SK-N-SH (cell line): Measurements from ENCODE around the gene C22orf42. TPM values are rescaled to one million over a fixed set of nuclear protein-coding genes. Genes with fewer than 3 reads are reported as not detected.
A peak's percentile ranks its signal among the peaks of the same experiment; 100 is the strongest.

Experiments used
- CTCF ChIA-PET: fragments of 300-600, 350-600 bp; formaldehyde crosslinking; extraction: SDS; loops from one replicate; lab custom pipeline; 2021; lab: Yijun Ruan, JAX
- POLR2A ChIA-PET: fragments of 350-600 bp; sonication (Branson Sonifier 250); formaldehyde crosslinking; extraction: SDS; loops from one replicate; lab custom pipeline; 2020; ENCODE audit warnings: antibody characterized with exemption, inconsistent platforms; lab: Yijun Ruan, JAX
- DNase-seq: peaks from one replicate; pipeline ENCODE4 v3.0.0; 2012
- H2AFZ ChIP-seq: fragments of 200-600 bp; sonication (generic); 2 replicates; pipeline ENCODE4 v1.8.1; 2016; ENCODE audit warnings: antibody characterized with exemption, mild to moderate bottlenecking, low read depth
- H3F3A ChIP-seq: fragments of 200-600 bp; sonication (generic); replicated peaks from 2 replicates; pipeline ENCODE3; 2016; ENCODE audit warnings: antibody characterized with exemption, mild to moderate bottlenecking; ENCODE audit not compliant: insufficient read depth
- H3K27ac ChIP-seq, 2 experiments: fragments of 200-500 bp in 1 of 2; fragments of 200-600 bp in 1 of 2; sonication (Bioruptor generic) in 1 of 2; sonication (generic), shearing (Covaris generic) in 1 of 2; 2 replicates each; pipeline versions ENCODE4 v1.5.1 to v1.6.1; 2014 to 2016; ENCODE audit warnings: low read depth in 2 of 2, inconsistent platforms in 1 of 2, low read length in 1 of 2, mild to moderate bottlenecking in 1 of 2, mixed read lengths in 1 of 2
- H3K27me3 ChIP-seq: fragments of 200-600 bp; sonication (generic), shearing (Covaris generic); 2 replicates; pipeline ENCODE4 v1.6.1; 2016; ENCODE audit warnings: mixed run types; ENCODE audit not compliant: insufficient read depth
- H3K36me3 ChIP-seq, 2 experiments: fragments of 200-500 bp in 1 of 2; fragments of 200-600 bp in 1 of 2; sonication (Bioruptor generic) in 1 of 2; sonication (generic) in 1 of 2; replicated peaks in 1 of 2; 2 replicates each; pipeline versions ENCODE3 to v1.5.1; 2014 to 2016; ENCODE audit warnings: low read length in 1 of 2, mild to moderate bottlenecking in 1 of 2; ENCODE audit not compliant: insufficient read depth in 2 of 2, control insufficient read depth in 1 of 2
- H3K4me1 ChIP-seq, 2 experiments: fragments of 200-500 bp in 1 of 2; fragments of 200-600 bp in 1 of 2; sonication (Bioruptor generic) in 1 of 2; sonication (generic), shearing (Covaris generic) in 1 of 2; 2 replicates each; pipeline versions ENCODE4 v1.5.1 to v1.6.1; 2014 to 2016; ENCODE audit warnings: low read depth in 1 of 2, low read length in 1 of 2, mixed run types in 1 of 2; ENCODE audit not compliant: insufficient read depth in 2 of 2, control insufficient read depth in 1 of 2
- H3K4me2 ChIP-seq: fragments of 200-600 bp; sonication (generic), shearing (Covaris generic); 2 replicates; pipeline ENCODE4 v1.6.1; 2017; ENCODE audit warnings: mixed run types
- H3K4me3 ChIP-seq, 2 experiments: fragments of 200-500 bp in 1 of 2; fragments of 200-600 bp in 1 of 2; sonication (Bioruptor generic) in 1 of 2; sonication (generic), shearing (Covaris generic) in 1 of 2; 2 replicates each; pipeline versions ENCODE4 v1.5.1 to v1.8.1; 2014 to 2016; ENCODE audit warnings: low read depth in 2 of 2, inconsistent platforms in 1 of 2, low read length in 1 of 2, mild to moderate bottlenecking in 1 of 2, mixed read lengths in 1 of 2, moderate library complexity in 1 of 2
- H3K79me2 ChIP-seq: fragments of 200-600 bp; sonication (generic); 2 replicates; pipeline ENCODE4 v1.8.1; 2017; ENCODE audit warnings: mild to moderate bottlenecking; ENCODE audit not compliant: insufficient read depth
- H3K9ac ChIP-seq: fragments of 200-600 bp; sonication (generic); 2 replicates; pipeline ENCODE4 v1.6.1; 2017; ENCODE audit warnings: mixed run types
- H3K9me2 ChIP-seq: fragments of 200-600 bp; sonication (generic); 2 replicates; pipeline ENCODE4 v1.6.1; 2017; ENCODE audit warnings: mixed run types
- H3K9me3 ChIP-seq: fragments of 200-600 bp; sonication (generic); 2 replicates; pipeline ENCODE4 v1.6.1; 2017; ENCODE audit warnings: mixed run types, mild to moderate bottlenecking, moderate library complexity
- H4K20me1 ChIP-seq: fragments of 200-600 bp; sonication (generic); 2 replicates; pipeline ENCODE4 v1.6.1; 2017; ENCODE audit warnings: mild to moderate bottlenecking, mixed run types; ENCODE audit not compliant: insufficient read depth
- CTCF ChIP-seq: fragments of 200-600 bp; sonication (generic); IDR thresholded peaks from 2 replicates; pipeline ENCODE4 v1.6.1; 2017; ENCODE audit warnings: antibody characterized with exemption, mild to moderate bottlenecking, moderate library complexity
- ELF1 ChIP-seq: IDR thresholded peaks from 2 replicates; pipeline ENCODE4 v1.4.0; 2012
- EP300 ChIP-seq, 2 experiments: IDR thresholded peaks; 2 replicates each; pipeline versions ENCODE4 v1.4.0 to v1.6.1; 2012; ENCODE audit warnings: borderline replicate concordance in 1 of 2, low read depth in 1 of 2, low read length in 1 of 2
- EZH2phosphoT487 ChIP-seq: fragments of 200-600 bp; sonication (generic); IDR thresholded peaks from 2 replicates; pipeline ENCODE4 v1.6.1; 2017; ENCODE audit warnings: low read depth, mixed run types, mild to moderate bottlenecking, antibody characterized with exemption, moderate library complexity, borderline replicate concordance
- FOSL2 ChIP-seq: IDR thresholded peaks from 2 replicates; pipeline ENCODE4 v1.4.0; 2012; ENCODE audit warnings: low read depth, mild to moderate bottlenecking, moderate library complexity, borderline replicate concordance
- FOXJ3 ChIP-seq: sonication (generic); formaldehyde crosslinking; IDR thresholded peaks from 2 replicates; pipeline ENCODE4 v1.5.1; 2020; ENCODE audit warnings: mild to moderate bottlenecking, missing genetic modification reagents
- FOXM1 ChIP-seq: IDR thresholded peaks from 2 replicates; pipeline ENCODE4 v1.4.0; 2012; ENCODE audit warnings: low read depth, mild to moderate bottlenecking
- GABPA ChIP-seq: IDR thresholded peaks from 2 replicates; pipeline ENCODE4 v1.4.0; 2012; ENCODE audit warnings: low read depth, mild to moderate bottlenecking
- JUND ChIP-seq: IDR thresholded peaks from 2 replicates; pipeline ENCODE4 v1.4.0; 2012
- MEF2A ChIP-seq: IDR thresholded peaks from 2 replicates; pipeline ENCODE4 v1.4.0; 2012; ENCODE audit warnings: low read depth, borderline replicate concordance
- NRF1 ChIP-seq: IDR thresholded peaks from 2 replicates; pipeline ENCODE4 v1.6.1; 2012; ENCODE audit warnings: low read depth, mild to moderate bottlenecking, low read length
- POLR2AphosphoS5 ChIP-seq: IDR thresholded peaks from 2 replicates; pipeline ENCODE4 v1.6.1; 2012; ENCODE audit warnings: low read depth, low read length
- REST ChIP-seq: IDR thresholded peaks from 2 replicates; pipeline ENCODE4 v1.6.1; 2012; ENCODE audit warnings: mild to moderate bottlenecking, low read depth, low read length, moderate library complexity
- RXRA ChIP-seq: IDR thresholded peaks from 2 replicates; pipeline ENCODE4 v1.4.0; 2012; ENCODE audit warnings: low read depth, mild to moderate bottlenecking, borderline replicate concordance
- TAF1 ChIP-seq: IDR thresholded peaks from 2 replicates; pipeline ENCODE4 v1.6.1; 2012; ENCODE audit warnings: low read depth, mild to moderate bottlenecking, low read length, moderate library complexity, borderline replicate concordance
- TCF12 ChIP-seq: IDR thresholded peaks from 2 replicates; pipeline ENCODE4 v1.4.0; 2012
- TEAD4 ChIP-seq: IDR thresholded peaks from 2 replicates; pipeline ENCODE4 v1.4.0; 2012; ENCODE audit warnings: mild to moderate bottlenecking, borderline replicate concordance; ENCODE audit not compliant: insufficient read depth
- YY1 ChIP-seq: IDR thresholded peaks from 2 replicates; pipeline ENCODE4 v1.4.0; 2012; ENCODE audit warnings: low read depth, mild to moderate bottlenecking
- WGBS: methylation state at CpG from one replicate; pipeline ENCODE4 v1.1.6; 2017; ENCODE audit warnings: low lambda C conversion rate; 5-methylcytosine and 5-hydroxymethylcytosine counted together
- polyA plus RNA-seq, 3 experiments: library from polyadenylated mRNA; depleted of rRNA; stranded (reverse); fragments of >200 nt; gene quantifications; 2 replicates each; pipeline ENCODE4 v1.2.3, GENCODE V29; 2012
- TF ChIP-seq, protein P1 (sequence below): IDR thresholded peaks from 2 replicates; pipeline ENCODE4 v1.4.0; 2012; ENCODE audit warnings: low read depth, borderline replicate concordance
- TF ChIP-seq, protein P2 (sequence below): IDR thresholded peaks from 2 replicates; pipeline ENCODE4 v1.4.0; 2012; ENCODE audit warnings: low read depth

Gene C22orf42
- polyA plus RNA-seq, 1 of the 3 experiments (the other 2 are of a cell fraction), result not detected

GRCh38 chr22:32205974-32206773 is 47.1 kb upstream of the C22orf42 start:
- H3K36me3 ChIP-seq, result no peaks in the 10 kb centered on the region
- no peaks in the 10 kb centered on the region for H3K9me3 ChIP-seq
- H3K4me1 ChIP-seq, result peaks cover 0 to 38% of the 10 kb centered on the region in 2 experiments; a peak in 1 of 4 replicates
- H4K20me1 ChIP-seq, result no peaks in the 10 kb centered on the region
- peak overlapping the region in 1 of 2 experiments; percentile 58; a peak in 2 of 4 replicates for H3K4me3 ChIP-seq
- peaks cover 4% of the 10 kb centered on the region for H3F3A ChIP-seq
- POLR2A ChIA-PET, result no interaction called here
- H3K27me3 ChIP-seq, result peaks cover 18% of the 10 kb centered on the region; the same call in 1 of the 2 replicates
- peak; percentile 77 for DNase-seq
- no peak overlapping the region for H2AFZ ChIP-seq
- WGBS, result 20% methylated on average over 2 of the region's 30 CpGs
- H3K79me2 ChIP-seq, result no peaks in the 10 kb centered on the region
- no peak overlapping the region for H3K27ac ChIP-seq
- no peak overlapping the region for H3K9ac ChIP-seq
- H3K9me2 ChIP-seq, result no peaks in the 10 kb centered on the region
- CTCF ChIA-PET, result interaction anchor here (0.6 to 2.7 kb wide), 12 partner anchors 10 to 281 kb away, joined by 3 to 12 read pairs (median 4); no protein-coding TSS in a partner anchor
- H3K4me2 ChIP-seq, result peak overlapping the region; percentile 99; the same call in 1 of the 2 replicates
- TF ChIP-seq NRF1 (no peak), TCF12 (no peak), GABPA (no peak), REST (no peak), FOSL2 (no peak), MEF2A (no peak), ELF1 (no peak), YY1 (no peak), FOXJ3 (no peak), FOXM1 (no peak), POLR2AphosphoS5 (no peak), JUND (no peak), RXRA (no peak), TAF1 (no peak), TEAD4 (no peak), EZH2phosphoT487 (no peak), CTCF (no peak; the same call in 1 of the 2 replicates), EP300 (IDR thresholded peaks at IDR 0.05; ENCODE audit: borderline replicate concordance in 1 of 2, low read depth in 1 of 2, low read length in 1 of 2) (no peak)
- TF ChIP-seq, protein P1, sequence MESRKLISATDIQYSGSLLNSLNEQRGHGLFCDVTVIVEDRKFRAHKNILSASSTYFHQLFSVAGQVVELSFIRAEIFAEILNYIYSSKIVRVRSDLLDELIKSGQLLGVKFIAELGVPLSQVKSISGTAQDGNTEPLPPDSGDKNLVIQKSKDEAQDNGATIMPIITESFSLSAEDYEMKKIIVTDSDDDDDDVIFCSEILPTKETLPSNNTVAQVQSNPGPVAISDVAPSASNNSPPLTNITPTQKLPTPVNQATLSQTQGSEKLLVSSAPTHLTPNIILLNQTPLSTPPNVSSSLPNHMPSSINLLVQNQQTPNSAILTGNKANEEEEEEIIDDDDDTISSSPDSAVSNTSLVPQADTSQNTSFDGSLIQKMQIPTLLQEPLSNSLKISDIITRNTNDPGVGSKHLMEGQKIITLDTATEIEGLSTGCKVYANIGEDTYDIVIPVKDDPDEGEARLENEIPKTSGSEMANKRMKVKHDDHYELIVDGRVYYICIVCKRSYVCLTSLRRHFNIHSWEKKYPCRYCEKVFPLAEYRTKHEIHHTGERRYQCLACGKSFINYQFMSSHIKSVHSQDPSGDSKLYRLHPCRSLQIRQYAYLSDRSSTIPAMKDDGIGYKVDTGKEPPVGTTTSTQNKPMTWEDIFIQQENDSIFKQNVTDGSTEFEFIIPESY, result no peak
- TF ChIP-seq, protein P2, sequence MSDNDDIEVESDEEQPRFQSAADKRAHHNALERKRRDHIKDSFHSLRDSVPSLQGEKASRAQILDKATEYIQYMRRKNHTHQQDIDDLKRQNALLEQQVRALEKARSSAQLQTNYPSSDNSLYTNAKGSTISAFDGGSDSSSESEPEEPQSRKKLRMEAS, result no peak
